Spleen (tissue), 11 donors: ENCODE data around the gene TXNL4A. TPM values are rescaled to one million over a fixed set of nuclear protein-coding genes. Genes with fewer than 3 reads are reported as not detected.
"Not testable (repeated sequence)": the region's sequence is repeated elsewhere in the genome, so short reads cannot be mapped to it uniquely, and the experiment has no call there.

ENCODE experiments used
- DNase-seq: peaks from one replicate; pipeline ENCODE4 v3.0.0-alpha.2; 2020
- H3K27ac ChIP-seq, 8 donors: fragments of 200-600 bp; sonication (generic) in 7 of 8; 1 replicate in 4 of 8; 2 replicates in 4 of 8; pipeline versions ENCODE4 v1.5.0 to v1.8.0; 2016 to 2021; ENCODE audit warnings: inconsistent platforms in 4 of 8, mild to moderate bottlenecking in 4 of 8, moderate library complexity in 1 of 8
- H3K27me3 ChIP-seq, 7 donors: fragments of 200-600 bp; sonication (generic) in 6 of 7; replicated peaks in 1 of 7; 1 replicate in 4 of 7; 2 replicates in 3 of 7; pipeline versions ENCODE4 v1.5.0 to v1.8.0; 2016 to 2021; ENCODE audit warnings: inconsistent platforms in 3 of 7, mild to moderate bottlenecking in 1 of 7
- H3K36me3 ChIP-seq, 6 donors: fragments of 200-600 bp; sonication (generic) in 5 of 6; 1 replicate in 4 of 6; 2 replicates in 2 of 6; pipeline versions ENCODE4 v1.5.0 to v1.8.0; 2016 to 2021; ENCODE audit warnings: inconsistent platforms in 2 of 6
- H3K4me1 ChIP-seq, 6 donors: fragments of 200-600 bp; sonication (generic) in 5 of 6; 1 replicate in 3 of 6; 2 replicates in 3 of 6; pipeline versions ENCODE4 v1.5.0 to v1.8.0; 2016 to 2021; ENCODE audit warnings: inconsistent platforms in 3 of 6
- H3K4me3 ChIP-seq, 8 donors: fragments of 200-600 bp; sonication (generic) in 7 of 8; 1 replicate in 4 of 8; 2 replicates in 4 of 8; pipeline versions ENCODE4 v1.5.0 to v1.8.0; 2016 to 2021; ENCODE audit warnings: inconsistent platforms in 4 of 8, mild to moderate bottlenecking in 4 of 8, moderate library complexity in 2 of 8
- H3K9me3 ChIP-seq, 8 donors: fragments of 200-600 bp; sonication (generic) in 7 of 8; 1 replicate in 4 of 8; 2 replicates in 4 of 8; pipeline versions ENCODE4 v1.5.0 to v1.8.0; 2016 to 2021; ENCODE audit warnings: inconsistent platforms in 4 of 8
- POLR2A ChIP-seq, 3 donors: fragments of 450-650 bp; IDR thresholded peaks; one replicate each; pipeline ENCODE4 v1.5.1; 2017; ENCODE audit warnings: antibody characterized with exemption in 3 of 3, mild to moderate bottlenecking in 1 of 3
- POLR2AphosphoS5 ChIP-seq, 3 donors: sonication (generic); formaldehyde crosslinking; IDR thresholded peaks; one replicate each; pipeline ENCODE4 v1.5.1; 2017; ENCODE audit warnings: antibody characterized with exemption in 3 of 3
- WGBS, 5 donors: extraction: QIAGEN DNeasy Blood & Tissue Kit in 3 of 5; methylation state at CpG; one replicate each; pipeline versions ENCODE4 v1.1.5 to v1.1.7; 2013 to 2018; 5-methylcytosine and 5-hydroxymethylcytosine counted together
- intact Hi-C: fragments of 100-400 bp; cut with DNase I; formaldehyde crosslinking; loops from one replicate; pipeline ENCODE4 v1.15.0; 2023; ENCODE audit warnings: low total_unique reads
- polyA plus RNA-seq, 3 donors: library from polyadenylated mRNA; stranded (reverse); fragments of 200-250 nt; gene quantifications; one replicate each; pipeline ENCODE4 v1.2.1, GENCODE V29; 2013
- total RNA-seq, 7 donors: library from RNA; depleted of rRNA in 3 of 7; stranded (reverse); fragments of >200 nt in 3 of 7; fragmentation: NEBNext Ultra II Directional in 4 of 7; extraction: Animal tissue kit (Norgen Biotek cat#: 25700) in 4 of 7; gene quantifications; one replicate each; pipeline versions ENCODE4 v1.1.0 to v1.2.1, GENCODE V29; 2016 to 2021
- TF ChIP-seq, protein P1 (sequence below), 11 experiments: fragments of 200-600 bp in 7 of 11; fragments of 450-650 bp in 4 of 11; sonication (generic) in 4 of 11; IDR thresholded peaks in 8 of 11; conservative IDR thresholded peaks in 3 of 11; 1 replicate in 7 of 11; 2 replicates in 4 of 11; pipeline versions ENCODE4 v1.4.0 to v1.8.0; 2016 to 2021; ENCODE audit warnings: antibody characterized with exemption in 11 of 11, inconsistent platforms in 4 of 11, mild to moderate bottlenecking in 1 of 11
- donor health status: healthy with polysubstance abuse.
- donor health status: DM: no; HTN: no; CAD: no; lungs with moderate emphysema.
- donor health status: DM: no; HTN: no; CAD: no.
- donor health status: Bipolar disorder and iron deficiency.
- donor health status: healthy.
- donor health status: DM: no; HTN: no; CAD: no.
- donor health status: DM: yes; HTN: yes; CAD: no.

Gene TXNL4A
- total and polyA plus RNA-seq, 10 donors: 20.7 to 98.5 (median 69.3) TPM

DNA sequence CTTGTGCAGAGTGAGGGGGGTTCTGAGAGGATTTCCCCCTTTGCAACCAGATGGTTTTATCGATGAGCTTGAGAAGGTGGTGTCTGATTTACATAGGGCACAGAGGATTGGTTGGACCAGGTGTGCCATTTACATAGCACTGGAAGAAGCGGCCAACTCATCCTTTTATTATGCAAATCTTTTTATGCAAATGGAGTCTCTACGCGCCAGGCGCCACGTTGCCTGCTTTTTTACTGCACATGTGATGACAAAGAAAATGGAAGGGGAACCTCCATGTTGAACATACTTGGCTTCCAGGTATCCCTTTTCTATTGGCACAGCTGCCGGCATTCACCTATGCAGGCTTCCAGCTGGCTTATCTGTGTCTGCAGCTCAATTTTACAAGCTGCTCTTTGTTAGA lies 18.4 kb upstream of the TXNL4A start:
- no peak overlapping the region for H3K4me3 ChIP-seq
- no peaks in the 10 kb centered on the region for H3K27me3 ChIP-seq
- no peak for TF ChIP-seq POLR2A (IDR thresholded peaks at IDR 0.05)
- no peak for TF ChIP-seq POLR2AphosphoS5 (IDR thresholded peaks at IDR 0.05)
- TF ChIP-seq, protein P1, sequence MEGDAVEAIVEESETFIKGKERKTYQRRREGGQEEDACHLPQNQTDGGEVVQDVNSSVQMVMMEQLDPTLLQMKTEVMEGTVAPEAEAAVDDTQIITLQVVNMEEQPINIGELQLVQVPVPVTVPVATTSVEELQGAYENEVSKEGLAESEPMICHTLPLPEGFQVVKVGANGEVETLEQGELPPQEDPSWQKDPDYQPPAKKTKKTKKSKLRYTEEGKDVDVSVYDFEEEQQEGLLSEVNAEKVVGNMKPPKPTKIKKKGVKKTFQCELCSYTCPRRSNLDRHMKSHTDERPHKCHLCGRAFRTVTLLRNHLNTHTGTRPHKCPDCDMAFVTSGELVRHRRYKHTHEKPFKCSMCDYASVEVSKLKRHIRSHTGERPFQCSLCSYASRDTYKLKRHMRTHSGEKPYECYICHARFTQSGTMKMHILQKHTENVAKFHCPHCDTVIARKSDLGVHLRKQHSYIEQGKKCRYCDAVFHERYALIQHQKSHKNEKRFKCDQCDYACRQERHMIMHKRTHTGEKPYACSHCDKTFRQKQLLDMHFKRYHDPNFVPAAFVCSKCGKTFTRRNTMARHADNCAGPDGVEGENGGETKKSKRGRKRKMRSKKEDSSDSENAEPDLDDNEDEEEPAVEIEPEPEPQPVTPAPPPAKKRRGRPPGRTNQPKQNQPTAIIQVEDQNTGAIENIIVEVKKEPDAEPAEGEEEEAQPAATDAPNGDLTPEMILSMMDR (IDR thresholded peaks at IDR 0.05 in 8 of 11, conservative IDR thresholded peaks at IDR 0.05 in 3 of 11): no peak
- intact Hi-C loops: no loop called here
- no peaks in the 10 kb centered on the region for H3K4me1 ChIP-seq
- no peaks in the 10 kb centered on the region for H3K36me3 ChIP-seq
- H3K9me3 ChIP-seq: peaks cover 0 to 66% (median 47%) of the 10 kb centered on the region in 8 donors
- DNase-seq: no peak
- 67 to 82% (median 70%) methylated on average over 7 of the region's 7 CpGs for WGBS, 5 donors
- H3K27ac ChIP-seq: no peak overlapping the region

DNA sequence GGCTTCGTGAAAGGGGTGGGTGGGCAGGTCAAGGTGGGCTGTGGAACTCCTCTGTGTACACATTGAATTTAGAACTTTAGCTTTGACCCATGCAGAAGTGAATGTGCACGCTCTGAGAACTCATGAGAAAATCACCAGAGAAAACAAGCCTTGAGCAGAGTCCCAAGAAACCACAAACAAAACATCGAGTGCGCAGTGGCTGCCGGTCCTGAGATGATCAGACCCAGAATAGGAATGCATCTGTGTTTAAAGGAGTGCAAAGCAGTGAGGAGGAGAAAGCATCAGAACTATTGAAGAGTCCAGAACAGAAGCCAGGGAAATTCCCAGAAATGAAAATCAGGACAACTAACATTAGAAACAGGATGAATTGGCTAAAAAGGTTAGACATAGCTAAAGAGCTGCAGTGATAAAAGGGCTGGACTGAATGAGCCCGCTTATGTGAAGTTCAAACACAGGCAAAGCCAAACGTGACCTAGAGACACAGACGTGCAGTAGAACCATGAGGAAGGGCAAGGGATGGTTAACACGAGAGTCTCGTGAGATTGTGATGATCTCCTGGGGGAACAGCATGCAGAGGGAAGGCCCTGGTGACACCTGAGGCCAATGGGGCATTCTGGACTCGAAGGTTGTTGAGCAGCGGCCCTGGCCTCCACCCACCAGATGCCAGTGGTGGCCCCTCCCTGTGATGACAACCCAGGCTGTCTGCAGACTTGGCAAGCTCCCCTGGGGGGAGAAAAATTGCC lies 16.4 kb upstream of the TXNL4A start:
- no peak overlapping the region for H3K27ac ChIP-seq

DNA sequence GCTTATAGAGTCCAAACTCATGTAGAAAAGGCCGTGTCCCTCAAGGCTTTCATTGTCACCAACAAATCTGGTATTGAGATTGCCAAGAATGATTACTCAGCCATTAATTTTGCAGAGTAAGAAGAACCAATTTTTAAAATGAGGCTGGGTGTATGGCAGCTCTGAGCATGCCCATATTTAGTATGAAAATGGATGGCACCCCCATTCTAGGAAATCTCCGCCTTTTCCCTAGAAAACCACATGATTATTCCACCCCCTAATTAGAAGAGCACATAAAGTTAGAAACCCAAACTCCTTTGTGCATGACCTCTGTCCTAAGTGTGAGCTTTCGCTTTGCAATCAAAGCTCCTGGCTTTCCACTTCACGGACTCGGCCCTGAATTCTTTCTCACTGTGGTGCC lies 14.1 kb upstream of the TXNL4A start:
- Histone ChIP-seq H3K9me3 (peaks cover 7 to 55% (median 35%) of the 10 kb centered on the region in 8 donors), H3K4me3 (no peak overlapping the region), H3K4me1 (no peaks in the 10 kb centered on the region), H3K27ac (no peak overlapping the region), H3K36me3 (no peaks in the 10 kb centered on the region), H3K27me3 (no peaks in the 10 kb centered on the region)
- TF ChIP-seq POLR2A (IDR thresholded peaks at IDR 0.05) (no peak), POLR2AphosphoS5 (IDR thresholded peaks at IDR 0.05) (no peak)
- TF ChIP-seq, protein P1 (IDR thresholded peaks at IDR 0.05 in 8 of 11, conservative IDR thresholded peaks at IDR 0.05 in 3 of 11): no peak
- intact Hi-C loops: no loop called here
- no peak for DNase-seq
- 90 to 98% (median 94%) methylated on average over 5 of the region's 5 CpGs for WGBS, 5 donors

More for the DNA sequence above, 16.4 kb upstream of the TXNL4A start:
- 77 to 85% (median 83%) methylated on average over 12 of the region's 12 CpGs for WGBS, 5 donors
- peaks cover 7 to 66% (median 47%) of the 10 kb centered on the region in 8 donors for H3K9me3 ChIP-seq
- no peaks in the 10 kb centered on the region for H3K4me1 ChIP-seq
- intact Hi-C loops: no loop called here
- no peak overlapping the region for H3K4me3 ChIP-seq
- H3K36me3 ChIP-seq: no peaks in the 10 kb centered on the region
- no peaks in the 10 kb centered on the region for H3K27me3 ChIP-seq
- no peak for DNase-seq
- no peak for TF ChIP-seq POLR2AphosphoS5 (IDR thresholded peaks at IDR 0.05)
- no peak for TF ChIP-seq POLR2A (IDR thresholded peaks at IDR 0.05)
- TF ChIP-seq, protein P1 (IDR thresholded peaks at IDR 0.05 in 8 of 11, conservative IDR thresholded peaks at IDR 0.05 in 3 of 11): no peak

DNA sequence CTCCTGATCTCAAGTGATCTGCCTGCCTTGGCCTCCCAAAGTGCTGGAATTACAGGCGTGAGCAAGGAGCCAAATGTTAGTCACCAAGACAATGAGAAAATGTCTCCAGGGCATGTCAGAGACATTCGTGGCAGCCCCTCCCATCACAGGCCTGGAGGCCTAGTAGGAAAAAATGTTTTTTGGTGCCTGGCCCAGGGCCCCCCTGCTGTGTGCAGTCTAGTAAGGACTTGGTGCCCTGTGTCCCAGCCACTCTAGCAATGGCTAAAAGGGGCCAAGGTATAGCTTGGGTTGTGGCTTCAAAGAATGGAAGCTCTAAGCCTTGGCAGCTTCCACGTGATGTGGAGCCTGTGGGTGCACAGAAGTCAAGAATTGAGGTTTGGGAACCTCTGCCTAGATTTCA lies 12.5 kb upstream of the TXNL4A start:
- no peak for TF ChIP-seq POLR2AphosphoS5 (IDR thresholded peaks at IDR 0.05)
- H3K4me1 ChIP-seq: no peaks in the 10 kb centered on the region
- intact Hi-C loops: no loop called here
- WGBS, 5 donors: 75 to 93% (median 77%) methylated on average over 2 to 3 of the region's 3 CpGs
- no peaks in the 10 kb centered on the region for H3K27me3 ChIP-seq
- H3K9me3 ChIP-seq: peaks cover 7 to 42% (median 29%) of the 10 kb centered on the region in 8 donors
- no peak overlapping the region for H3K4me3 ChIP-seq
- H3K27ac ChIP-seq: no peak overlapping the region
- DNase-seq: no peak
- no peaks in the 10 kb centered on the region for H3K36me3 ChIP-seq

DNA sequence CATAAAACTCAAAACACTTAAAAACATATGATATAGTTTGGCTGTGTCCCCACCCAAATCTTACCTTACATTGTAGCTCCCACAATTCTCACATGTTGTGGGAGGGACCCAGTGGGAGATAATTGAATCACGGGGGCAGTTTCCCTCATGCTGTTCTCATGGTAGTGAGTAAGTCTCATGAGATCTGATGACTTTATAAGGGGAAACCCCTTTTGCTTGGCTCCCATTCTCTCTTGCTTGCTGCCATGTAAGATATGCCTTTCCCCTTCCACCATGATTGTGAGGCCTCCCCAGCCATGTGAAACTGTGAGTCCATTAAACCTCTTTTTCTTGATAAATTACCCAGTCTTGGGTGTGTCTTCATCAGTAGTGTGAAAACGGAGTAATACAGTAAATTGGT lies 11.3 kb upstream of the TXNL4A start:
- H3K36me3 ChIP-seq, H3K4me3 ChIP-seq, H3K27me3 ChIP-seq, intact Hi-C loops, DNase-seq, H3K27ac ChIP-seq, H3K4me1 ChIP-seq: not testable (repeated sequence)
- WGBS, 5 donors: 74 to 92% (median 77%) methylated on average over 2 of the region's 2 CpGs
- peaks cover 7 to 42% (median 27%) of the 10 kb centered on the region in 8 donors for H3K9me3 ChIP-seq
